ENCODE results near the gene QRICH2.
"Not testable (repeated sequence)": the region's sequence is repeated elsewhere in the genome, so short reads cannot be mapped to it uniquely, and the experiment has no call there.

The QRICH2 gene

GRCh38 chr17:76238847-76239537, 69.1 kb downstream of the QRICH2 start:
- Histone ChIP-seq H3K9me3 (replicated peaks; ENCODE audit: low read length) (no peaks in the 10 kb centered on the region), H3K4me2 (ENCODE audit: low read length) (no peak overlapping the region), H3K27me3 (ENCODE audit: control insufficient read depth, insufficient read depth, low read length) (peaks cover 50% of the 10 kb centered on the region), H3K36me3 (ENCODE audit: insufficient read depth, low read length) (no peaks in the 10 kb centered on the region), H3K4me3 (ENCODE audit: low read length) (no peak overlapping the region), H3K9ac (ENCODE audit: low read depth, low read length) (no peak overlapping the region), H3K4me1 (ENCODE audit: control insufficient read depth, insufficient read depth, low read length) (peaks cover 12% of the 10 kb centered on the region)

- Histone ChIP-seq H3K4me3 (ENCODE audit: low read length) (no peak overlapping the region), H3K9me3 (replicated peaks; ENCODE audit: low read length) (no peaks in the 10 kb centered on the region), H3K27me3 (ENCODE audit: control insufficient read depth, insufficient read depth, low read length) (peaks cover 39% of the 10 kb centered on the region), H3K4me2 (ENCODE audit: low read length) (no peak overlapping the region), H3K36me3 (ENCODE audit: insufficient read depth, low read length) (no peaks in the 10 kb centered on the region), H3K9ac (ENCODE audit: low read depth, low read length) (no peak overlapping the region), H3K4me1 (ENCODE audit: control insufficient read depth, insufficient read depth, low read length) (peaks cover 12% of the 10 kb centered on the region)
Measured at GRCh38 chr17:76237859-76238313, 70.2 kb downstream of the QRICH2 start.

GRCh38 chr17:76236603-76237002, 71.5 kb downstream of the QRICH2 start:
- Histone ChIP-seq H3K4me1 (ENCODE audit: control insufficient read depth, insufficient read depth, low read length) (peaks cover 15% of the 10 kb centered on the region), H3K4me3 (ENCODE audit: low read length) (no peak overlapping the region), H3K9me3 (replicated peaks; ENCODE audit: low read length) (no peaks in the 10 kb centered on the region), H3K9ac (ENCODE audit: low read depth, low read length) (no peak overlapping the region), H3K4me2 (ENCODE audit: low read length) (no peak overlapping the region), H3K27me3 (ENCODE audit: control insufficient read depth, insufficient read depth, low read length) (peaks cover 26% of the 10 kb centered on the region), H3K36me3 (ENCODE audit: insufficient read depth, low read length) (no peaks in the 10 kb centered on the region)

GRCh38 chr17:76235883-76236282, 72.2 kb downstream of the QRICH2 start:
- Histone ChIP-seq H3K9ac (ENCODE audit: low read depth, low read length) (no peak overlapping the region), H3K4me2 (ENCODE audit: low read length) (no peak overlapping the region), H3K36me3 (ENCODE audit: insufficient read depth, low read length) (no peaks in the 10 kb centered on the region), H3K9me3 (replicated peaks; ENCODE audit: low read length) (no peaks in the 10 kb centered on the region), H3K4me1 (ENCODE audit: control insufficient read depth, insufficient read depth, low read length) (peaks cover 10% of the 10 kb centered on the region), H3K27me3 (ENCODE audit: control insufficient read depth, insufficient read depth, low read length) (peaks cover 19% of the 10 kb centered on the region), H3K4me3 (ENCODE audit: low read length) (no peak overlapping the region)

GRCh38 chr17:76234354-76234679, 73.8 kb downstream of the QRICH2 start:
- Histone ChIP-seq H3K4me1 (ENCODE audit: control insufficient read depth, insufficient read depth, low read length) (peaks cover 3% of the 10 kb centered on the region), H3K4me2 (ENCODE audit: low read length) (no peak overlapping the region), H3K4me3 (ENCODE audit: low read length) (no peak overlapping the region), H3K36me3 (ENCODE audit: insufficient read depth, low read length) (no peaks in the 10 kb centered on the region), H3K9me3 (replicated peaks; ENCODE audit: low read length) (no peaks in the 10 kb centered on the region), H3K27me3 (ENCODE audit: control insufficient read depth, insufficient read depth, low read length) (peaks cover 20% of the 10 kb centered on the region), H3K9ac (ENCODE audit: low read depth, low read length) (no peak overlapping the region)

GRCh38 chr17:76233588-76234353, 74.3 kb downstream of the QRICH2 start:
- no peak overlapping the region for H3K4me2 ChIP-seq (ENCODE audit: low read length)
- no peaks in the 10 kb centered on the region for H3K36me3 ChIP-seq (ENCODE audit: insufficient read depth, low read length)
- H3K9ac ChIP-seq (ENCODE audit: low read depth, low read length): no peak overlapping the region
- H3K27me3 ChIP-seq (ENCODE audit: control insufficient read depth, insufficient read depth, low read length): peaks cover 19% of the 10 kb centered on the region
- peaks cover 3% of the 10 kb centered on the region for H3K4me1 ChIP-seq (ENCODE audit: control insufficient read depth, insufficient read depth, low read length)
- no peak overlapping the region for H3K4me3 ChIP-seq (ENCODE audit: low read length)
- no peaks in the 10 kb centered on the region for H3K9me3 ChIP-seq (replicated peaks; ENCODE audit: low read length)

- no peaks in the 10 kb centered on the region for H3K36me3 ChIP-seq (ENCODE audit: insufficient read depth, low read length)
- peaks cover 21% of the 10 kb centered on the region for H3K27me3 ChIP-seq (ENCODE audit: control insufficient read depth, insufficient read depth, low read length)
- H3K4me2 ChIP-seq (ENCODE audit: low read length): peak overlapping the region; percentile 9
- H3K9me3 ChIP-seq (replicated peaks; ENCODE audit: low read length): no peaks in the 10 kb centered on the region
- peaks cover 3% of the 10 kb centered on the region for H3K4me1 ChIP-seq (ENCODE audit: control insufficient read depth, insufficient read depth, low read length)
- H3K9ac ChIP-seq (ENCODE audit: low read depth, low read length): no peak overlapping the region
- no peak overlapping the region for H3K4me3 ChIP-seq (ENCODE audit: low read length)
Measured at GRCh38 chr17:76232342-76232741, 75.7 kb downstream of the QRICH2 start.

GRCh38 chr17:76226749-76227148, 81.3 kb downstream of the QRICH2 start:
- H3K4me1 ChIP-seq (ENCODE audit: control insufficient read depth, insufficient read depth, low read length); H3K9ac ChIP-seq (ENCODE audit: low read depth, low read length); H3K4me3 ChIP-seq (ENCODE audit: low read length); H3K9me3 ChIP-seq (replicated peaks; ENCODE audit: low read length); H3K36me3 ChIP-seq (ENCODE audit: insufficient read depth, low read length); H3K4me2 ChIP-seq (ENCODE audit: low read length): not testable (repeated sequence)
- H3K27me3 ChIP-seq (ENCODE audit: control insufficient read depth, insufficient read depth, low read length): peaks cover 24% of the 10 kb centered on the region

- H3K4me3 ChIP-seq (ENCODE audit: low read length): not testable (repeated sequence)
Measured at GRCh38 chr17:76225373-76226086, 82.5 kb downstream of the QRICH2 start.

More at GRCh38 chr17:76225373-76226086, 82.5 kb downstream of the QRICH2 start:
- not testable (repeated sequence) for H3K9me3 ChIP-seq (replicated peaks; ENCODE audit: low read length); H3K4me1 ChIP-seq (ENCODE audit: control insufficient read depth, insufficient read depth, low read length); H3K9ac ChIP-seq (ENCODE audit: low read depth, low read length); H3K4me2 ChIP-seq (ENCODE audit: low read length); H3K36me3 ChIP-seq (ENCODE audit: insufficient read depth, low read length)
- peaks cover 24% of the 10 kb centered on the region for H3K27me3 ChIP-seq (ENCODE audit: control insufficient read depth, insufficient read depth, low read length)

Data from skeletal muscle satellite cell (primary cell).